Peyer's patch (tissue), 4 donors: ENCODE data around the gene JAK1.

Experiments
- POLR2A ChIP-seq, 2 donors: fragments of 450-650 bp; IDR thresholded peaks; one replicate each; pipeline ENCODE4 v1.5.1; 2017; ENCODE audit warnings: antibody characterized with exemption in 2 of 2, mild to moderate bottlenecking in 2 of 2, moderate library complexity in 2 of 2
- TF ChIP-seq, protein P1 (sequence below), 6 experiments: fragments of 450-650 bp in 4 of 6; fragments of 200-600 bp in 2 of 6; sonication (generic) in 1 of 6; IDR thresholded peaks; one replicate each; pipeline ENCODE4 v1.5.1; 2017 to 2019; ENCODE audit warnings: antibody characterized with exemption in 6 of 6, mild to moderate bottlenecking in 3 of 6, moderate library complexity in 1 of 6

DNA sequence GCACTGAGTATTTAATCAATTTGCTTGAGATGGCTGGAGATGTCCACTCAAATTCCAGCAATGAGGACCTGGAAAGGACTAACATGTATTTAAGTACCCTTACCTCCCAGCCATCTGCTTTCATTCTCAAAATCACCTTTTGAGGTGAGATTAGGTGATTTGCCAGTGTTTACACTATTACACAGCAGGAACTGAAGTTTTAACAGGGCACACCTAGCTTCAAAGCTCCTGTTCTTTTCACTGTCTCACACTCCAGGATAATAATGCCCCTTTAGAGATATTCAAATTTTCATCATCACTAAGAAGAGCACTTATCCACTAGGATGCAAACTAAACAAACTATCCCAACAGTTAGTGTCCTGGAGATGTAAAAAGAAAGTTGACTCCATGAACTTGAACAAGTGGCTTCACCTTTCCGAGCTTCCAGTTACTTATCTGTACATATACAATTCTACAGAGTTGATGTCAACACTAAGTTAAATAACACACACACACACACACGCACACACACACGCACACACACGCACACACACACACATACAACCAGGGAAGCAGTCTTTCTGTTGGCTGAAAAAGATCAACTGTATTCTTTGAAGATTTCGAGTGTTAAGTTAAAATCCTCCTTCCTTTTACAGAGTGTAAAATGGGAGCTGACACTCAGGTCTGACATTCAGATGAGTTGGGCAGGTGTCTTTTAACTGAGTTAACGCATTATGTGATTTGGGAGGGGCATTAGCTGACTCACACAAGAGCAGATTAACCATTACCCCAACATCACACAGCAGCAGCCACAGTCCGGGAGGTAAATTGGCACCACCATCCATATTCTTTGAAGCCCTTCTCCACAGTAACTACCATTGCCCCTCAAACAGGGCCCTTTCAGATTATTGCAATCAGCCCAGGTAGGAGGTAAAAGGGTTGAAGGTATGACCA is 15.5 kb upstream of the JAK1 start:
- TF ChIP-seq, protein P1, sequence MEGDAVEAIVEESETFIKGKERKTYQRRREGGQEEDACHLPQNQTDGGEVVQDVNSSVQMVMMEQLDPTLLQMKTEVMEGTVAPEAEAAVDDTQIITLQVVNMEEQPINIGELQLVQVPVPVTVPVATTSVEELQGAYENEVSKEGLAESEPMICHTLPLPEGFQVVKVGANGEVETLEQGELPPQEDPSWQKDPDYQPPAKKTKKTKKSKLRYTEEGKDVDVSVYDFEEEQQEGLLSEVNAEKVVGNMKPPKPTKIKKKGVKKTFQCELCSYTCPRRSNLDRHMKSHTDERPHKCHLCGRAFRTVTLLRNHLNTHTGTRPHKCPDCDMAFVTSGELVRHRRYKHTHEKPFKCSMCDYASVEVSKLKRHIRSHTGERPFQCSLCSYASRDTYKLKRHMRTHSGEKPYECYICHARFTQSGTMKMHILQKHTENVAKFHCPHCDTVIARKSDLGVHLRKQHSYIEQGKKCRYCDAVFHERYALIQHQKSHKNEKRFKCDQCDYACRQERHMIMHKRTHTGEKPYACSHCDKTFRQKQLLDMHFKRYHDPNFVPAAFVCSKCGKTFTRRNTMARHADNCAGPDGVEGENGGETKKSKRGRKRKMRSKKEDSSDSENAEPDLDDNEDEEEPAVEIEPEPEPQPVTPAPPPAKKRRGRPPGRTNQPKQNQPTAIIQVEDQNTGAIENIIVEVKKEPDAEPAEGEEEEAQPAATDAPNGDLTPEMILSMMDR (IDR thresholded peaks at IDR 0.05): no peak
- no peak for TF ChIP-seq POLR2A (IDR thresholded peaks at IDR 0.05)
